AG04450 (cell line): Measurements from ENCODE around the gene RFFL. TPM values are rescaled to one million over a fixed set of nuclear protein-coding genes. Genes with fewer than 3 reads are reported as not detected.

Source experiments
- CTCF ChIA-PET: fragments of 300-600, 350-600 bp; formaldehyde crosslinking; extraction: SDS; loops from one replicate; lab custom pipeline; 2022; ENCODE audit warnings: antibody characterized with exemption, inconsistent platforms; lab: Charles Lee
- POLR2A ChIA-PET: fragments of 350-600 bp; formaldehyde crosslinking; extraction: SDS; loops from one replicate; lab custom pipeline; 2021; ENCODE audit warnings: antibody characterized with exemption, inconsistent platforms; lab: Yijun Ruan, JAX
- DNase-seq: peaks from one replicate; pipeline ENCODE4 v3.0.0-alpha.2; 2011; ENCODE audit warnings: low read depth, low spot score
- H3K27ac ChIP-seq: one replicate; pipeline ENCODE4 v1.5.1; 2012; ENCODE audit warnings: low read depth, low read length, control low read depth
- H3K27me3 ChIP-seq: one replicate; pipeline ENCODE4 v1.6.0; 2012; ENCODE audit warnings: low read length; ENCODE audit not compliant: control insufficient read depth, insufficient read depth
- H3K4me3 ChIP-seq: 2 replicates; pipeline ENCODE4 v1.5.1; 2011; ENCODE audit warnings: mild to moderate bottlenecking, low read depth, low read length, control low read depth
- H3K9me3 ChIP-seq: 2 replicates; pipeline ENCODE4 v1.5.1; 2012; ENCODE audit warnings: low read length; ENCODE audit not compliant: control insufficient read depth, insufficient read depth
- CTCF ChIP-seq: IDR thresholded peaks from 2 replicates; pipeline ENCODE4 v1.5.1; 2011; ENCODE audit warnings: low read depth, low read length, control low read depth, inconsistent platforms
- polyA plus RNA-seq: library from polyadenylated mRNA; depleted of rRNA; stranded (reverse); fragments of >200 nt; gene quantifications from 2 replicates; pipeline ENCODE4 v1.2.3, GENCODE V29; 2011

Gene RFFL
- polyA plus RNA-seq, 1 experiment: 11.0 TPM

DNA sequence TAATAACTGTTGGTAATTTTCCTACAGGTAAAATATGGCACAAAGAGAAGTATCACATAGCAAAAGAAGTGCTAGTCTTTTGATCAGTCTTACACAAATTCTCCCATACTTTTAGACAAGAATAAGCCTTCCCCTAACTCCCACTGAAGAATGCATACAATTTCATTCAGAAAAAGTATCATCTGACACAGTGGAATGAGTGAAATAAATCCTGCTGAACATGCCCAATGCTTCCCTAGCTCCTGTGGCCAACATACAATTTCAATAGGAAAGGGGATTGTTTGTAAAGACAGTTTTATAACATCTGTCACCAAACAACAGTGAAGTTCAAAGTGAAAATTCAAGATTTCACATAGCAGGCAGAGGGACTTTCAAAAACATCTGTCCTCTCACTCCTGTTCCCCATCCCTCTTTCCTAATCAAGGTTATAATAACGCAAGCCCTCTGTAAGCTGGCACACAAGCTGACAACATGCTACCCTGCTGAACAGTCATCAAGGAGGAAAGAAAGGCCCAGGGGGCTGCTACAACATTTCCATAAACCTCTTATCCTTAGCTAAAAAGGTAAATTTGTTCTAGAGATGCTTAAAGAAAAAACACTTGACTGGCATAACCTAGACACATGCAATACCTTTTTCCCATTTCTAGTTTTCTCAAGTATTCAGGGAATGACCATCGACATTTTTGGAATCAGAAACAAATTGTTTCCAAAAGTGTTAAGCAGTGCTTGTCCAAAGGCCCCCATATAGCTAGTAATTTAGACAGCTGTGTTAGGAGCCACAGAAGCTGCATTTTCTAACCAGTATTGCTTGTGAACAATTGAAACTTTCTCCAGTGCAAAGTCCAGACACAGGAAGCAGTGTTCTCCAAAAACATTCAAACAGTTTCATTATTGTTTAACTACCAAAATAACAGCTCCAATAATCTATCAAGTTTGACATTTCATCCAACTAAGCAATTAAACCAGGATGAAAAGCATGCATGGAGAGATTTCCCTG lies 11.5 kb upstream of the RFFL start:
- DNase-seq: no peak
- no peaks in the 10 kb centered on the region for H3K9me3 ChIP-seq
- no peak overlapping the region for H3K27ac ChIP-seq
- no peak overlapping the region for H3K4me3 ChIP-seq
- CTCF ChIA-PET: interaction anchor here (0.8 to 1.4 kb wide), 5 partner anchors 11 to 53 kb away, joined by 3 to 7 read pairs (median 3); no protein-coding TSS in a partner anchor
- TF ChIP-seq CTCF: no peak
- no peaks in the 10 kb centered on the region for H3K27me3 ChIP-seq
- POLR2A ChIA-PET: no interaction called here

DNA sequence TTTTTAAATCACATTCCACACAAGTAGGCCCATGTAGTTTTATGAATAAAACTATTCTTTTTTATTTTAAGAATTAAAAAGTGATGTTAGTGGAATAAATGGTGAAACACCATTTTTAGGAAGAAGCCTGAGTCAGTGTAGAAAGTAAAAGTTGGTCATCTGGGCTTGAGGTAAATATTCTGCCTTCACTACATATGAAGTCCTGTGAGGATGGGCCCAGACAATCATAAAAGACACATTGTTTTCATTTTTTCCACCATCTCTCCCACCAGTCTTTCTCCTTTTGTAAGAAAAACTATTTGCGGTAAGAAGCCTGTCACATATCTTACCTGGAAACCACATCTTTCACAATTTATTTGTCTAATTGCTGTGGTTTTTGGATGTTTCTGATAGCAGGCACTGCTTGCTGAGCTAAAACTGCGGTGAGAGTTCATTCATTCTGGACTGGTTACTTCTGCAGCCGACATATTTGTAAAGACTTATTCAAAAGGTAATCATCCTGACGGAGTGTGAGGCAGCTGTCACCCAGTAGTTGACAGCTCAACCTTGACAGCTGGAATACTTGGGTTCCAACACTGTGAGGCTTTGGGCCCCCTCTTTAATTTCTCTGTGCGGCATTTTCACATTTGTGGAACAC lies 10.6 kb upstream of the RFFL start:
- H3K4me3 ChIP-seq: no peak overlapping the region
- CTCF ChIA-PET: interaction anchor here (1.3 to 1.9 kb wide), 3 partner anchors 15 to 52 kb away, joined by 3 to 7 read pairs (median 5); no protein-coding TSS in a partner anchor
- no peak for TF ChIP-seq CTCF
- H3K27ac ChIP-seq: no peak overlapping the region
- no peaks in the 10 kb centered on the region for H3K27me3 ChIP-seq
- no peak for DNase-seq
- H3K9me3 ChIP-seq: no peaks in the 10 kb centered on the region
- POLR2A ChIA-PET: no interaction called here

DNA sequence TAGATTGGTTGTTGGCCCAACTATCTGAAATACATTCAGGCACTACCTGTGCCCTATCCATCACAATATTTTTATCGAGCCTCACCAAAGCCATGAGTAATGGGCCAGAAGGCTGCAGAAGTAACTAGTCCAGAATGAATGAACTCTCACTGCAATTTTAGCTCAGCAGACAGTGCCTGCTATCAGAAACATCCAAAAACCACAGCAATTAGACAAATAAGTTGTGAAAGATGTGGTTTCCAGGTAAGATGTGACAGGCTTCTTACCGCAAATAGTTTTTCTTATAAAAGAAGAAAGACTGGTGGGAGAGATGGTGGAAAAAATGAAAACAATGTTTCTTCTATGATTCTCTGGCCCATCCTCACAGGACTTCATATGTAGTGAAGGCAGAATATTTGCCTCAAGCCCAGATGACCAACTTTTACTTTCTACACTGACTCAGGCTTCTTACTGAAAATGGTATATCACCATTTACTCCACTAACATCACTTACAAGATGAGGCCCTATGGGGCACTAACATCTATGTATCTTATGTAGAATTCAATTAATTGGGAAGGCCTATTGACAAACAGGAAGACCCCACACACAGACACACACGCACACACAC lies 9.8 kb upstream of the RFFL start:
- no peak for DNase-seq
- H3K27ac ChIP-seq: no peak overlapping the region
- no peak overlapping the region for H3K4me3 ChIP-seq
- H3K9me3 ChIP-seq: no peaks in the 10 kb centered on the region
- no peaks in the 10 kb centered on the region for H3K27me3 ChIP-seq
- TF ChIP-seq CTCF: no peak
- CTCF ChIA-PET: interaction anchor here (1.9 kb wide), 1 partner anchor 16 kb away, joined by 5 read pairs; no protein-coding TSS in a partner anchor
- POLR2A ChIA-PET: no interaction called here

DNA sequence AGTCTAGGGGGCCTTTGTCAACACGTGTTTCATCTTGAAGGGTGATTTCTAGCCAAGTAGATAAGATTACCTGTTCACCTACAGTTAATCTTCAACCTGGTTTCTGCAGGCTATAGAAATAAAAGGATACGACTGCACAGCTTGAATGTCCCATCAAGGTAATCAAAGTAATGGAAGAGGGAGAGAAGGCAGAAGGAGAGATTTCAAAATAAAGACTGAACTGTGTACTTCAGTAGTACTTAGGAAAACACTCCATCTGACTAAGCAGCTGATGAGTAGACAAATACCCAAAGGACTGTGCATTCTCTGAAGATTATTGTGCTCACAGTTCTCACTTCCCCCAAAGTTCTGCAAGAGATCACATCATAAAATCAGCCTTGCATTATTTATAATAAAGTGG lies 5.8 kb upstream of the RFFL start:
- POLR2A ChIA-PET: no interaction called here
- Histone ChIP-seq H3K4me3 (no peak overlapping the region), H3K9me3 (no peaks in the 10 kb centered on the region), H3K27me3 (no peaks in the 10 kb centered on the region), H3K27ac (no peak overlapping the region)
- no peak for DNase-seq
- CTCF ChIA-PET: no interaction called here
- no peak for TF ChIP-seq CTCF
